ENCODE measurements around the gene CDIP1.

CDIP1 gene

GRCh38 chr16:4539716-4540284 is 1.2 kb upstream of the CDIP1 start:
- no peak for DNase-seq (ENCODE audit: low read depth in 2 of 2)

DNA sequence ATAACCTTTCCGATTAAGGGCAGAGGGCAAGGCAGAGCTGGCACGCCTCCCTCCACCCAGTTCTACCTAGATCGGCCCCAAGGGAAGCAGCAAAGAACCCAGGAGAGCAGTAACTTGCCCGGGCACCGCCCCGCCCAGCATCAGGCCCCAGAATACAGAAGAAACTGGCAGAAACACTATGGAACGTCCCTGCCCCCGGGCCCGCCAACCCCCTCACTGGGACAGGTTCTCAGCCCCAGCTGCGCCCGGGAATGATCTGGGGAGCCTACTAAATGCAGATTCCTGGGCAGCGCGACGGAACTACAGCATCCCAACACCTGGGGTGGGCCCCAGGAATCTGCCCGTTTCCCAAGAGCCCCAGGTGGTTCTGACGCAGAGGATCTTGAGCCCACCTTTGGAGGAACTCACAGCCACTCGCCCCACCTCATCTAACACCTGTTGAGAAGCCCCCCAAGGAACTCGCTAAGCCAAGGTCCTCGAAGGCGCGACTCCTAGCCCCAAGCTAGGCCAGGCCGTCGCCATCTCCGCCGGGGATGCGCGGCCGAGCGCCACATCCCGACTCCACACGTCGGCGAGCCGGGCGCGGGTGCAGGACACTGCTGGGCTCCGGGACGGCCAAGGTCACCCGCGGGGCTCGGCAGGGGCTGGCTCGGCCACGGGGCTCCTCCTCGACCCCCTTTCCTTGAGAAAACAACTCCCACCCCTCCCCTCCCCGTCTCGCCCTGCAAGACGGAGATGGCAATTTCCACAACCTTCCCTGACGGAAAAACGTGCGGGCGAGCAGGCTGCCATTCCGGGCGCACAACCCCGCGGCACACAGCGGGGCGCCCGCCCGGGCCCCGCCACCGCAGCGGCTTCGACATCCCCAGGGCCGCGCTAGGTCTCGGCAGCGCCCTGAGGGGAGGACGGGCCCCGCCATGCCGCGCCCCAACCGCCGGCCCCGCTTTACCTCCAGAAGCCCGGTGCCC is 913 bp downstream of the CDIP1 start:
- DNase-seq (ENCODE audit: low read depth in 2 of 2), result no peak

GRCh38 chr16:4536391-4537106 is 2.0 kb downstream of the CDIP1 start:
- no peak for DNase-seq (ENCODE audit: low read depth in 2 of 2)

- DNase-seq (ENCODE audit: low read depth in 2 of 2), result no peak
These were observed 2.9 kb downstream of the CDIP1 start for GRCh38 chr16:4535627-4536108.

- DNase-seq (ENCODE audit: low read depth in 2 of 2), result no peak
These were observed 4.3 kb downstream of the CDIP1 start for GRCh38 chr16:4534151-4534790.

- no peak for DNase-seq (ENCODE audit: low read depth in 2 of 2)
These were observed 5.1 kb downstream of the CDIP1 start for GRCh38 chr16:4533490-4533889.

GRCh38 chr16:4532238-4532637 is 6.3 kb downstream of the CDIP1 start:
- no peak for DNase-seq (ENCODE audit: low read depth in 2 of 2)

GRCh38 chr16:4531811-4532210 is 6.8 kb downstream of the CDIP1 start:
- no peak for DNase-seq (ENCODE audit: low read depth in 2 of 2)

- DNase-seq (ENCODE audit: low read depth in 2 of 2), result no peak
These were observed 9.2 kb downstream of the CDIP1 start for GRCh38 chr16:4529085-4530060.

DNA sequence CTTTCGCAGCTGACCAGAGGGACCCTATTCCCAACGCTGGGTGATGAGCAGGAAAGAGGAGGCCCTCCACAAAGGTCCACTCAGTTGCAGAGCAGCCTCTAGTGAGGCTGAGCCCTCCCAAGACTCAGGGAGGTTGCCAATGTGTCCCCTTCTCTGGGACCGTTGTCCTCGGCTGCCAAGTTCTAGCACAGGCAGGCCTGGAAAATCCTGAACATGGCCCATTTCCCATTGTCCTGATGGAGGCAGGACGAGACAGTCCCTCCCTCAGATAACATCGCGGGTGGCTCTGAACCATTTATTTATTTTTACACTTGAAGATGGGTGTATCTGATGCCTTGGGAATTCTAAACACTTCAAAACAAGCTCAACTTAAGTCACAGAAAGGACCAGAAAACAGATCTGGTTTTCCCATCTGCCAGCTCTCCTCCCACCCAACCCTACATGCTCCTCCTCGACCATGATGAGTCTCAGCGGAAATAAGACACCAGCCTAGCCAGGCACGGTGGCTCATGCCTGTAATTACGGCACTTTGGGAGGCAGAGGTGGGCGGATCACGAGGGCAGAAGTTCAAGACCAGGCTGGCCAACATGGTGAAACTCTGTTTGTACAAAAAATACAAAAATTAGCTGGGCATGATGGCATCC is 12.8 kb downstream of the CDIP1 start:
- DNase-seq (ENCODE audit: low read depth in 2 of 2), result no peak

DNA sequence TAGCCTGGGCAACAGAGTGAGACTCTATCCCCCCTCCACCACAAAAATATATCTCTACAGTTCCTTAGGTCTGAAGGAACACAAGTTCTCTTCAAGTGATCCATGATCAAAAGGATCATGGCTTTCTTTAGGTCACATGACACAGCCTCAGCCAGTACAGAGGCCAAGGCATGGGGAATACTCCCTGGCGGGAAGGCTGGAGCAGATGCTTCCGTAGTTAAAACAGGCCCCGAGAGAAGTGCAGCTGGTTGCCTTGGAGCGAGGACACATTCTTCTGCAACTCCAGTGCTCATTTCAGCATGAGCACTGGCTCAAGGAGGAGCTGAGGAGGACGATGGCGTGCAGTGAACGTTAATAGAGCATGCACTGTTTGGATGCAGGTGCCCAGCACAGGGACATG is 13.5 kb downstream of the CDIP1 start:
- no peak for DNase-seq (ENCODE audit: low read depth in 2 of 2)

DNA sequence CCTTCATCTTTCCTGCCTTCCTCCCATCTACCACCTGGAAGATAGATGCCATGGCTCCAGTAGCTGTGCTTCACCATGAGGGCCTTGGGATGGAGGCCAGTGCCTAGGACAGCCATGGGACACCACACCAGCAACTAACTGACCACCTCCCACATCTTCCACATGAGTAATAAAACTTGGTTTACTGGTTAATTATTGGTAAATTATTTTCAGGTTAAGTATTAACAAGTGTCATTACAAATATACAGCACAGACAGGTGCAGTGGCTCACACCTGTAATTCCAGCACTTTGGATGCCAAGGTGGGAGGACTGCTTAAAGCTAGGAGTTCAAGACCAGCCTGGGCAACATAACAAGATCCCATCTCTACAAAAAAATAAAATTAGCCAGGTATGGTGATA is 14.0 kb downstream of the CDIP1 start:
- DNase-seq (ENCODE audit: low read depth in 2 of 2), result no peak

- DNase-seq (ENCODE audit: low read depth in 2 of 2), result no peak
These were observed 14.9 kb downstream of the CDIP1 start for GRCh38 chr16:4523686-4524085.

DNA sequence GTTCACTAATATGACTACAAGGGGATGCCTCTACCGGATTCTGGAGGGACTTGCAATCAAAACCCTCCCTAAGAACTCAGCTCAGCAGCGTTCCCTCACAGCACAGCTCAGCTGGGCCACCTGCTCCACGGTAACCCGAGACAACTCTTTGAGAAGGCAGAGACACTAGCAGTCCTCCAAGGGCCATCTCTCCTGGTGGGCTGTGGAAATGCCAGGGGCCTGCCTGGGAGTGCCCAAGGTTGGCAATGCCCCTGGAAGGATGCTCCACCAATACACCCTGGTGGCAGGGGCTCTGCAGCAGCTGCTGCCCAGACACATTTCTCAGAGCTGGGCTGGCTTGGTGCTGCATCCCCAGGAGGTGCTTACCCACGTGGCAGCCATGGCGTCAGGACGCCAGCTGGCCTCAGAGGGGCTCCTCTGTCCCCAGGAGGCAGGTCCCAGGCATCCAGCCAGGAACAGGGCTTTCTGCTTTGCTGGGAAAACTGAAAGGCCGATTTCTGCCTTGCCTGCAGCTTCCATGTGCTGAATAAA is 16.5 kb downstream of the CDIP1 start:
- no peak for DNase-seq (ENCODE audit: low read depth in 2 of 2)

DNA sequence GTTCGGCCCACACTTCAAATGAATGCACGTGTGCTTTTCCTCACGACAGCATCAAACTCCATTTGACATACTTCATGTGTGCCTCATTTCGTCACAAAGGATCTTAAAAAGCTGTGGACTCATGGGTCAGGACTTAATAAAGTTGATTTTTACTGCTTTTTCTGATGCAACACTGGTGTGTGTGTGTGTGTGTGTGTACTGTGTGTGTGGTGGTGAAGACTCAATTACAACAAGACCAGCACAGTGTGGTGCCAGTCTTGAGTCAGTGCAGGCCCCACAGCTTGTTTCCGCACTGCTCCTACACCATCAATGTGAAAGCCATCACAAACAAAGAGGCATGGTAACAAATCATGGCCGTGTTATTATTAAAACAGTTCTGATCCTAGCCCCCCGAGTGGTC is 17.7 kb downstream of the CDIP1 start:
- no peak for DNase-seq (ENCODE audit: low read depth in 2 of 2)

- no peak for DNase-seq (ENCODE audit: low read depth in 2 of 2)
These were observed 19.1 kb downstream of the CDIP1 start for GRCh38 chr16:4519274-4520058.

- DNase-seq (ENCODE audit: low read depth in 2 of 2), result no peak
These were observed 20.5 kb downstream of the CDIP1 start for GRCh38 chr16:4517812-4518680.

- DNase-seq (ENCODE audit: low read depth in 2 of 2), result no peak
These were observed 22.9 kb downstream of the CDIP1 start for GRCh38 chr16:4515611-4516233.
